Central memory CD8-positive, alpha-beta T cell (primary cell): ENCODE measurements around the gene NUDT22.

Source experiments
- ATAC-seq: fragments of 150-1000 bp; cut with Tn5 transposase; replicated peaks from 2 replicates; pipeline ENCODE4 v1.10.0; 2022; ENCODE audit warnings: mild to moderate bottlenecking, moderate FRiP score, moderate number of reproducible peaks; ENCODE audit not compliant: poor library complexity, severe bottlenecking; ENCODE audit errors: extremely low read depth
- DNase-seq, 2 donors: peaks; one replicate each; pipeline ENCODE4 v3.0.0; 2021; ENCODE audit warnings: low spot score in 2 of 2
- H3K27ac Mint-ChIP-seq: one replicate; pipeline ENCODE4 v1.8.0; 2022; ENCODE audit warnings: low read depth, mild to moderate bottlenecking, moderate library complexity, mixed read lengths
- H3K27me3 Mint-ChIP-seq: one replicate; pipeline ENCODE4 v1.8.0; 2022; ENCODE audit warnings: mixed read lengths
- H3K36me3 Mint-ChIP-seq: one replicate; pipeline ENCODE4 v1.8.0; 2022; ENCODE audit warnings: mild to moderate bottlenecking, moderate library complexity, mixed read lengths; ENCODE audit not compliant: insufficient read depth
- H3K4me1 Mint-ChIP-seq: one replicate; pipeline ENCODE4 v1.8.0; 2022; ENCODE audit warnings: mixed read lengths
- H3K4me3 Mint-ChIP-seq: one replicate; pipeline ENCODE4 v1.8.0; 2022; ENCODE audit warnings: mild to moderate bottlenecking, moderate library complexity, mixed read lengths
- H3K9me3 Mint-ChIP-seq: one replicate; pipeline ENCODE4 v1.8.0; 2022; ENCODE audit warnings: mixed read lengths

Gene NUDT22

GRCh38 chr11:64209563-64209843, 16.6 kb upstream of the NUDT22 start:
- Mint-ChIP-seq H3K27ac (no peak overlapping the region), H3K27me3 (no peaks in the 10 kb centered on the region), H3K36me3 (peaks cover 30% of the 10 kb centered on the region), H3K4me1 (peaks cover 39% of the 10 kb centered on the region), H3K4me3 (no peak overlapping the region), H3K9me3 (no peaks in the 10 kb centered on the region)
- DNase-seq (no peak), ATAC-seq (no peak)

GRCh38 chr11:64210301-64211020, 15.6 kb upstream of the NUDT22 start:
- Mint-ChIP-seq H3K4me1 (peaks cover 34% of the 10 kb centered on the region), H3K36me3 (peaks cover 33% of the 10 kb centered on the region), H3K4me3 (no peak overlapping the region), H3K9me3 (no peaks in the 10 kb centered on the region), H3K27ac (no peak overlapping the region), H3K27me3 (no peaks in the 10 kb centered on the region)
- ATAC-seq (no peak), DNase-seq (no peak)

DNA sequence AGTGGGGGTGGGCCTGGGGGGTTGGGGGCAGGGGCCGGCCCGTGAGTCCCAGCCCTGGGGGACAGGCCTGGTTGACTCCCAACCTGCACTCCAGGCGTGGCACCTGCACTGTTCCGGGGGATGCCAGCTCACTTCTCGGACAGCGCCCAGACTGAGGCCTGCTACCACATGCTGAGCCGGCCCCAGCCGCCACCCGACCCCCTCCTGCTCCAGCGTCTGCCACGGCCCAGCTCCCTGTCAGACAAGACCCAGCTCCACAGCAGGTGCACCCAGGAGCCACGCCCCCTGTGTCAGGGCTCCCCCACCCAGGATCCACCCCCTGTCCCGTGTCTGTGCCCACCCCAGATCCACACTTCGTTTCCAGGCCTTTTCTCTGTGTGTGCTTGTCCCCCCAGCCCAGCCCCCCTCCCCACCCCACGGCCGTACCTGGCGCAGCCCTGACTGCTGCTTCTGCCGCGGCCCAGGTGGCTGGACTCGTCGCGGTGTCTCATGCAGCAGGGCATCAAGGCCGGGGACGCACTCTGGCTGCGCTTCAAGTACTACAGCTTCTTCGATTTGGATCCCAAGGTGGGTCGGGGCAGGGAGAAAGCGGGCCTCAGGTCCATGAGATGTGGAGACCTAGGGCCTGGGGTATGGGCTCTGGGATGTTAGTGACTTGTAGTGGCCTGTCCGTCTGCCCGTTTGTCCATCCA, 14.7 kb upstream of the NUDT22 start:
- Mint-ChIP-seq H3K4me3 (no peak overlapping the region), H3K27ac (no peak overlapping the region)

DNA sequence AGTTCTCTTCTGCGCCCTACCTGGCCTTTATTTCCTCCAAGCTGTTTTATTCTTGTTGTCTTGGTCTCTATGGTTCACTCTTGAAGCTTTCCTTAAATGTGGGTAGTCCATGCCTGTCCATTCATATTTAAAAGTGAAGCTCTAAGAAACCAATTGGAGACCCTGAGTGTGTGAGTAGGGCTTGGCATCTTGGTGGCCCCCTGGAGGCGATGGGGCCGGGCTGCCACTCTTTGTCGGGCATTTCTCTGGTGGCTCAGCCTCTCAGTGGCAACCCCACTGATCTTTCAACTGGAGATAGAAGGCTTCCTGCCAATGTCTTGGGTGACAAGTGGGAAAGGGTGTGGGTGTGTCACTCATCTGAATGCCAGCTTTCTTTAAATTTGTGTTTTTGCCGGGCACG, 9.2 kb upstream of the NUDT22 start:
- peaks cover 18% of the 10 kb centered on the region for H3K4me1 Mint-ChIP-seq
- no peaks in the 10 kb centered on the region for H3K27me3 Mint-ChIP-seq
- H3K4me3 Mint-ChIP-seq, result no peak overlapping the region
- H3K27ac Mint-ChIP-seq, result no peak overlapping the region
- H3K9me3 Mint-ChIP-seq, result no peaks in the 10 kb centered on the region
- peaks cover 64% of the 10 kb centered on the region for H3K36me3 Mint-ChIP-seq
- ATAC-seq (no peak), DNase-seq (no peak)

More for the DNA sequence above, 14.7 kb upstream of the NUDT22 start:
- Mint-ChIP-seq H3K9me3 (no peaks in the 10 kb centered on the region), H3K36me3 (peaks cover 38% of the 10 kb centered on the region), H3K27me3 (no peaks in the 10 kb centered on the region), H3K4me1 (peaks cover 34% of the 10 kb centered on the region)
- no peak for ATAC-seq
- DNase-seq, result no peak

DNA sequence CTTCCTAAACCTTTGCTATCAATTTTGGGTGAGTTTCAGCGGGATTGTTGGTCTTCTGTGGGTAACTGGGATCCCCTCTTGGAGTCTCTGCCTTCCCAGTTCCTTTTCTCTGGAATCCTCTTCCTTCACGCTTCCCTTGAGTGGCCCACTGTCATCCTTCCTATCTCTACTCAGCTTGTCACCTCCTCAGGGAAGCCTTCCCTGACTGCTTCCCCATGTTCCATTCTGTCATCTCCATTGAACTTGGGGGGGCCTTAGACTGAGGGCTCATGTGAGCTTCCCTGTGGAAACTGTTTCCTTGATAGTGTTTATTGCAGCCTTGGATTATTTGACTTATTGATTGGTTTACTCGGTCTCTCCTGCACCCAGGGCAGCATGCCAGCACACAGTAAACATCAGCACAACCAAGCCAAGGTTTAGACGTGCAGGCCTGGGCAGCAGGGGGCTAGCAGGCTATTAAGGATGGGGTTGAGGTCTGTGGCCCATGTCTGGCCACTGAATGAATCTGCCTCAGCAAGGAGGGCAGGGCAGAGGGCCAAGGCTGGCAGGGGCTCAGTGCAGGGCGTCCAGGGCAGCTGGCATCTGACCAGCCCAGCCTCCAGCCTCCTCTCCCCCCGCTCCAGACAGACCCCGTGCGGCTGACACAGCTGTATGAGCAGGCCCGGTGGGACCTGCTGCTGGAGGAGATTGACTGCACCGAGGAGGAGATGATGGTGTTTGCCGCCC, 7.3 kb upstream of the NUDT22 start:
- ATAC-seq (no peak), DNase-seq (no peak)
- no peak overlapping the region for H3K27ac Mint-ChIP-seq
- peaks cover 58% of the 10 kb centered on the region for H3K36me3 Mint-ChIP-seq
- no peaks in the 10 kb centered on the region for H3K9me3 Mint-ChIP-seq
- H3K4me1 Mint-ChIP-seq, result peaks cover 8% of the 10 kb centered on the region
- no peaks in the 10 kb centered on the region for H3K27me3 Mint-ChIP-seq
- H3K4me3 Mint-ChIP-seq, result no peak overlapping the region

GRCh38 chr11:64219354-64219684, 6.8 kb upstream of the NUDT22 start:
- DNase-seq (no peak), ATAC-seq (no peak)
- Mint-ChIP-seq H3K4me3 (no peak overlapping the region), H3K27me3 (no peaks in the 10 kb centered on the region), H3K36me3 (peaks cover 57% of the 10 kb centered on the region), H3K27ac (no peak overlapping the region), H3K9me3 (no peaks in the 10 kb centered on the region), H3K4me1 (peaks cover 8% of the 10 kb centered on the region)

- H3K4me1 Mint-ChIP-seq, result peaks cover 8% of the 10 kb centered on the region
- peaks cover 56% of the 10 kb centered on the region for H3K36me3 Mint-ChIP-seq
- no peaks in the 10 kb centered on the region for H3K9me3 Mint-ChIP-seq
- DNase-seq, result no peak
- no peak for ATAC-seq
- H3K27me3 Mint-ChIP-seq, result no peaks in the 10 kb centered on the region
- H3K27ac Mint-ChIP-seq, result no peak overlapping the region
- no peak overlapping the region for H3K4me3 Mint-ChIP-seq
Observed at GRCh38 chr11:64219755-64220154, 6.3 kb upstream of the NUDT22 start.

GRCh38 chr11:64220271-64220670, 5.8 kb upstream of the NUDT22 start:
- ATAC-seq (no peak), DNase-seq (no peak)
- Mint-ChIP-seq H3K9me3 (no peaks in the 10 kb centered on the region), H3K36me3 (peaks cover 53% of the 10 kb centered on the region), H3K27me3 (no peaks in the 10 kb centered on the region), H3K4me1 (peaks cover 12% of the 10 kb centered on the region), H3K4me3 (no peak overlapping the region), H3K27ac (no peak overlapping the region)

DNA sequence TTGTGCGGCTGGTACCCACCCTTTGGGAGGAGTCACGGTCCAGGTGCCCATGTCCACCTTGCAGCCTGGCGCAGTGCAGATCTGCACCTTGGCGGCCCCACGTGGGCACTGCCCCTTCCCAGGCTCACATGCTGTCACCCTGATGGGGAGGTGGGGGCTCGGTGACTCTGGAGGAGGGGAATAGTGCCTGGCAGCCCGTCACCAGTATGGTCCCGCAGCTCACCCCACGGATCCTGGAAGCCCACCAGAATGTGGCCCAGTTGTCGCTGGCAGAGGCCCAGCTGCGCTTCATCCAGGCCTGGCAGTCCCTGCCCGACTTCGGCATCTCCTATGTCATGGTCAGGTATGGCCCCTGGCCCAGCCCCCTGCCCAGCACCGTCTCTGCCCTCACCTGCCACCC, 5.3 kb upstream of the NUDT22 start:
- no peak for ATAC-seq
- H3K9me3 Mint-ChIP-seq, result no peaks in the 10 kb centered on the region
- H3K27me3 Mint-ChIP-seq, result no peaks in the 10 kb centered on the region
- peaks cover 52% of the 10 kb centered on the region for H3K36me3 Mint-ChIP-seq
- H3K27ac Mint-ChIP-seq, result no peak overlapping the region
- H3K4me3 Mint-ChIP-seq, result no peak overlapping the region
- peaks cover 17% of the 10 kb centered on the region for H3K4me1 Mint-ChIP-seq
- no peak for DNase-seq

DNA sequence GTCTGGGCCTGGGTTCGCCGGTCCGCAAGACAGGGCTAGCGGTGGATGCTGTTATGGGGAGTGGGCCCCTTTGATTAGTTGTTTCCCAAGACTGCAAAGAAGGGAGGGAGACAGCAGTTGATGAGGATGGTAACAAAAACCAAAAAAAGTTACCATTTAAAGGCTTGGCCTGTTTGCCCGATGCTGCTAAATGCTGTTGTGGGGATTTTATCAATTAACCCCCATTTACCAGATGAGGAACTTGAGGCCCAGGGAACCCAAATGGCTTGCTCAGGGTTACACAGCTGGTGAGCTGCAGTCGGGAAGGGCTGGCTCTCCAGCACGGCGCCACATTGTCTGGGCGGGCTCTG, 3.4 kb upstream of the NUDT22 start:
- DNase-seq, result no peak
- Mint-ChIP-seq H3K4me3 (no peak overlapping the region), H3K9me3 (no peaks in the 10 kb centered on the region), H3K4me1 (peaks cover 30% of the 10 kb centered on the region), H3K27ac (no peak overlapping the region), H3K27me3 (no peaks in the 10 kb centered on the region), H3K36me3 (peaks cover 38% of the 10 kb centered on the region)
- no peak for ATAC-seq

DNA sequence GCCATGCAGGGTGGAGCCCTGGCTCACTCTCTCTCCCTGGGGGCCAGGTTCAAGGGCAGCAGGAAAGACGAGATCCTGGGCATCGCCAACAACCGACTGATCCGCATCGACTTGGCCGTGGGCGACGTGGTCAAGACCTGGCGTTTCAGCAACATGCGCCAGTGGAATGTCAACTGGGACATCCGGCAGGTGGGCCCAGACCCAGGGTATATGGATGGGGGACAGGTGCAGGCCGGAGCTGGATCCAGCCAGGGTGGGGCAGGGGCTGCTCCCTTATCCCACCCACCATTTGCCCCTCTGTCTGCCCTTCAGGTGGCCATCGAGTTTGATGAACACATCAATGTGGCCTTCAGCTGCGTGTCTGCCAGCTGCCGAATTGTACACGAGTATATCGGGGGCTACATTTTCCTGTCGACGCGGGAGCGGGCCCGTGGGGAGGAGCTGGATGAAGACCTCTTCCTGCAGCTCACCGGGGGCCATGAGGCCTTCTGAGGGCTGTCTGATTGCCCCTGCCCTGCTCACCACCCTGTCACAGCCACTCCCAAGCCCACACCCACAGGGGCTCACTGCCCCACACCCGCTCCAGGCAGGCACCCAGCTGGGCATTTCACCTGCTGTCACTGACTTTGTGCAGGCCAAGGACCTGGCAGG, 2.9 kb upstream of the NUDT22 start:
- DNase-seq (no peak), ATAC-seq (no peak)
- Mint-ChIP-seq H3K27me3 (no peaks in the 10 kb centered on the region), H3K4me1 (peaks cover 34% of the 10 kb centered on the region), H3K4me3 (no peak overlapping the region), H3K36me3 (peaks cover 33% of the 10 kb centered on the region), H3K9me3 (no peaks in the 10 kb centered on the region), H3K27ac (no peak overlapping the region)

GRCh38 chr11:64224151-64224890, 1.8 kb upstream of the NUDT22 start:
- DNase-seq (no peak), ATAC-seq (no peak)
- H3K27me3 Mint-ChIP-seq, result no peaks in the 10 kb centered on the region
- peak overlapping the region; percentile 88 for H3K4me3 Mint-ChIP-seq
- peaks cover 27% of the 10 kb centered on the region for H3K4me1 Mint-ChIP-seq
- H3K27ac Mint-ChIP-seq, result no peak overlapping the region
- H3K36me3 Mint-ChIP-seq, result peaks cover 25% of the 10 kb centered on the region
- no peaks in the 10 kb centered on the region for H3K9me3 Mint-ChIP-seq
